ENCODE results near the gene PHF20. TPM values are rescaled to one million over a fixed set of nuclear protein-coding genes. Genes with fewer than 3 reads are reported as not detected.
"Not testable (repeated sequence)": the region's sequence is repeated elsewhere in the genome, so short reads cannot be mapped to it uniquely, and the experiment has no call there.

Gene PHF20
- polyA plus RNA-seq, 2 donors, result 13.0 to 15.8 TPM

DNA sequence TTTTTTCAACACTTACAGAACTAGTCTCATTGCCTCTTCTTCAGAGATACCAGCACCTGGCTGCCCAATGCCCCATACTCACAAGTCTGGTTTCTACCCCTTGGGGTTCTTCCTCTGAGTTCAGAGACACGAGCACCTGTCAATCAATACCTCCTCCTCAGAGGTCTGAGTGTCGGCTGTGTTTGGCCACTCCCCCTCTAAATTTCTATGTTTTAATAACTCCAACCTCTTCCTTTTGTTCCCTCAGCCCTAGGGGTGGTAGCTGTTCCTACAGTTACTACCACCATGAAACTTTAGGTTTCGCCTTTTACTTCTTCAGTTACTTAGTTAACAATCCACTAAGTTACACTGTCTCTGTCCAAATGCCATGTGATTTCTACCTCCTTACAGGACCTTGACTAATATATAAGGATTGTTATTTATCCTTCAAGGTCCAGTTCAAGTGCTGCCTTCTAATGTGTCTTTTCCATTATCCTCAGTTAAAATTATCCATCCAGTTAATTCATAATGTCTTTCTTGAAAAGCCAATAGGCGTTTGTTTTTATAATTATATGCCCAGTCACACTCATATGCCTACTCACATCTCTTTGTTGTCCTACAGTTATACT is 14.6 kb upstream of the PHF20 start:
- Histone ChIP-seq H3K9me3 (ENCODE audit: control insufficient read depth in 2 of 2, insufficient read depth in 1 of 2, low read depth in 1 of 2, low read length in 1 of 2) (no peaks in the 10 kb centered on the region), H3K4me1 (ENCODE audit: control insufficient read depth in 2 of 2, insufficient read depth in 2 of 2, low read length in 1 of 2) (no peaks in the 10 kb centered on the region), H3K27ac (ENCODE audit: low read depth in 2 of 2, low read length in 1 of 2) (no peak overlapping the region), H3K4me3 (ENCODE audit: low read depth in 1 of 2, low read length in 2 of 2) (no peak overlapping the region), H3K36me3 (ENCODE audit: control insufficient read depth in 2 of 2, insufficient read depth in 2 of 2, low read length in 1 of 2) (no peaks in the 10 kb centered on the region), H3K27me3 (ENCODE audit: control insufficient read depth in 1 of 2, insufficient read depth in 2 of 2, low read length in 2 of 2) (no peaks in the 10 kb centered on the region)
- 63 to 67% methylated on average over 4 of the region's 4 CpGs for WGBS, 2 donors

DNA sequence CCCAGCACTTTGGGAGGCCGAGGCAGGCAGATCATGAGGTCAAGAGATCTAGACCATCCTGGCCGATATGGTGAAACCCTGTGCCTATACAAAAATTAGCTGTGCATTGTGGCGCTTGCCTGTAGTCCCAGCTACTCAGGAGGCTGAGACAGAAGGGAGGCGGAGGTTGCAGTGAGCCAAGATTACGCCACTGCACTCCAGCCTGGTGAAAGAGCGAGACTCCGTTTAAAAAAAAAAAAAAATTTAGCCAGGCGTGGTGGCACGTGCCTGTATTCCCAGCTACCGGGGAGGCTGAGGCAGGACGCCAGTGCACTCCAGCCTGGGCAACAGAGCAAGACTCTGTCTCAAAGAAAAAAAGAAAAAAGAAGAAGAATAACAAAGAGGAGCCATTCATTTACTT is 10.3 kb upstream of the PHF20 start:
- WGBS, 2 donors, result 95% methylated on average over 11 of the region's 11 CpGs
- not testable (repeated sequence) for H3K4me1 ChIP-seq (ENCODE audit: control insufficient read depth in 2 of 2, insufficient read depth in 2 of 2, low read length in 1 of 2); H3K9me3 ChIP-seq (ENCODE audit: control insufficient read depth in 2 of 2, insufficient read depth in 1 of 2, low read depth in 1 of 2, low read length in 1 of 2); H3K27ac ChIP-seq (ENCODE audit: low read depth in 2 of 2, low read length in 1 of 2); H3K36me3 ChIP-seq (ENCODE audit: control insufficient read depth in 2 of 2, insufficient read depth in 2 of 2, low read length in 1 of 2); H3K27me3 ChIP-seq (ENCODE audit: control insufficient read depth in 1 of 2, insufficient read depth in 2 of 2, low read length in 2 of 2); H3K4me3 ChIP-seq (ENCODE audit: low read depth in 1 of 2, low read length in 2 of 2)

DNA sequence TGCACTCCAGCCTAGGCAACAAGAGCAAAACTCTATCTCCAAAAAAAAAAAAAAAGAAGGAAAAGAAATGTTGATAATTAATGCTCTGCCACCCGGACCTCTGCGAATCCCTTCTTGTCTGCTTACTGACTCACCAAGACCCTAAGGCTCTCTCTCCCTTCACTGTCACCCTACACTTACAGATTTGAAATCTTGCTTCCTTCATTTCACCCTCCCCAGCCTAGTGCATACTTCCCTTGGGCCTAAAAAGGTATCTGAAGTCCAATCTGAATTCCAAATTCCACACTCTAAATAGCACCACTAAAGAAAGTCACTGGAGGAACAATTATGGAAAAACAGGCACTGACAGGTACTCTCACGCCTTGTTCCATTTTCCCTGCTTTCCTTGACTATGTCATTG is 9.4 kb upstream of the PHF20 start:
- WGBS, 2 donors, result 47 to 61% methylated on average over 3 of the region's 3 CpGs
- no peaks in the 10 kb centered on the region for H3K4me1 ChIP-seq (ENCODE audit: control insufficient read depth in 2 of 2, insufficient read depth in 2 of 2, low read length in 1 of 2)
- no peak overlapping the region for H3K27ac ChIP-seq (ENCODE audit: low read depth in 2 of 2, low read length in 1 of 2)
- no peak overlapping the region for H3K4me3 ChIP-seq (ENCODE audit: low read depth in 1 of 2, low read length in 2 of 2)
- no peaks in the 10 kb centered on the region for H3K9me3 ChIP-seq (ENCODE audit: control insufficient read depth in 2 of 2, insufficient read depth in 1 of 2, low read depth in 1 of 2, low read length in 1 of 2)
- H3K36me3 ChIP-seq (ENCODE audit: control insufficient read depth in 2 of 2, insufficient read depth in 2 of 2, low read length in 1 of 2), result no peaks in the 10 kb centered on the region
- no peaks in the 10 kb centered on the region for H3K27me3 ChIP-seq (ENCODE audit: control insufficient read depth in 1 of 2, insufficient read depth in 2 of 2, low read length in 2 of 2)

DNA sequence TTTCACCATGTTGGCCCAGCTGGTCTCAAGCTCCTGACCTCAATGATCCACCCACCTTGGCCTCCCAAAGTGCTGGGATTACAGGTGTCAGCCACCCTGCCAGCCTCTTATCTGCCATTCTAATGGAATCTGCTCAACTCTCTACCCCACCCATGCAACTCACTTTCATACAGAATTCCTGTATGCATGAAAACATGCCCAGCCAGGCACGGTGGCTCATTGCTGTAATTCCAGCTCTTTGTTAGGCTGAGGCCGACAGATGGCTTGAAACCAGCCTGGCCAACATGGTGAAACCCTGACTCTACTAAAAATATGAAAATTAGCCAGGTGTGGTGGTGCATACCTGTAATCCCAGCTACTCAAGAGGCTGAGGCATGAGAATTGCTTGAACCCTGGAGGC is 6.9 kb upstream of the PHF20 start:
- not testable (repeated sequence) for H3K27me3 ChIP-seq (ENCODE audit: control insufficient read depth in 1 of 2, insufficient read depth in 2 of 2, low read length in 2 of 2); H3K9me3 ChIP-seq (ENCODE audit: control insufficient read depth in 2 of 2, insufficient read depth in 1 of 2, low read depth in 1 of 2, low read length in 1 of 2); H3K4me1 ChIP-seq (ENCODE audit: control insufficient read depth in 2 of 2, insufficient read depth in 2 of 2, low read length in 1 of 2); H3K4me3 ChIP-seq (ENCODE audit: low read depth in 1 of 2, low read length in 2 of 2); H3K36me3 ChIP-seq (ENCODE audit: control insufficient read depth in 2 of 2, insufficient read depth in 2 of 2, low read length in 1 of 2); H3K27ac ChIP-seq (ENCODE audit: low read depth in 2 of 2, low read length in 1 of 2)
- 57 to 69% methylated on average over 2 of the region's 2 CpGs for WGBS, 2 donors

DNA sequence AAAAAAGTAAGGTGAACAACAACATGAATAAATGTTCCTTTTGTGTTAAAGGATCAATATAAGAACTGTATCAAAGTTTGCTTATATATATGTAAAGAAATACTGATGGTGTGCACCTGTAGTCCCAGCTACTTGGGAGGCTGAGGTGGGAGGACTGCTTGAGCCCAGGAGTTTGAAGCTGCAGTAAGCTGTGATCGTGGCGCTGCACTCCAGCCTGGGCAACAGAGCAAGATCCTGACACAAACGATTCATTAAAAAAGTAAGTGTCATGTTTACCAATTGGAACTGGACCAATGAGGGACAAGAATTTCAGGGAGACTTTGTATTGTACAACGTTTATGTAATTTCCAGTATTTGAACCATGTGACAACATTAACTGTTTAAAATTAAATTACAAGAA is 5.0 kb upstream of the PHF20 start:
- Histone ChIP-seq H3K27me3 (ENCODE audit: control insufficient read depth in 1 of 2, insufficient read depth in 2 of 2, low read length in 2 of 2) (no peaks in the 10 kb centered on the region), H3K4me3 (ENCODE audit: low read depth in 1 of 2, low read length in 2 of 2) (no peak overlapping the region), H3K4me1 (ENCODE audit: control insufficient read depth in 2 of 2, insufficient read depth in 2 of 2, low read length in 1 of 2) (no peaks in the 10 kb centered on the region), H3K27ac (ENCODE audit: low read depth in 2 of 2, low read length in 1 of 2) (no peak overlapping the region), H3K9me3 (ENCODE audit: control insufficient read depth in 2 of 2, insufficient read depth in 1 of 2, low read depth in 1 of 2, low read length in 1 of 2) (no peaks in the 10 kb centered on the region), H3K36me3 (ENCODE audit: control insufficient read depth in 2 of 2, insufficient read depth in 2 of 2, low read length in 1 of 2) (no peaks in the 10 kb centered on the region)
- WGBS, 2 donors, result 58 to 68% methylated on average over 4 of the region's 4 CpGs

DNA sequence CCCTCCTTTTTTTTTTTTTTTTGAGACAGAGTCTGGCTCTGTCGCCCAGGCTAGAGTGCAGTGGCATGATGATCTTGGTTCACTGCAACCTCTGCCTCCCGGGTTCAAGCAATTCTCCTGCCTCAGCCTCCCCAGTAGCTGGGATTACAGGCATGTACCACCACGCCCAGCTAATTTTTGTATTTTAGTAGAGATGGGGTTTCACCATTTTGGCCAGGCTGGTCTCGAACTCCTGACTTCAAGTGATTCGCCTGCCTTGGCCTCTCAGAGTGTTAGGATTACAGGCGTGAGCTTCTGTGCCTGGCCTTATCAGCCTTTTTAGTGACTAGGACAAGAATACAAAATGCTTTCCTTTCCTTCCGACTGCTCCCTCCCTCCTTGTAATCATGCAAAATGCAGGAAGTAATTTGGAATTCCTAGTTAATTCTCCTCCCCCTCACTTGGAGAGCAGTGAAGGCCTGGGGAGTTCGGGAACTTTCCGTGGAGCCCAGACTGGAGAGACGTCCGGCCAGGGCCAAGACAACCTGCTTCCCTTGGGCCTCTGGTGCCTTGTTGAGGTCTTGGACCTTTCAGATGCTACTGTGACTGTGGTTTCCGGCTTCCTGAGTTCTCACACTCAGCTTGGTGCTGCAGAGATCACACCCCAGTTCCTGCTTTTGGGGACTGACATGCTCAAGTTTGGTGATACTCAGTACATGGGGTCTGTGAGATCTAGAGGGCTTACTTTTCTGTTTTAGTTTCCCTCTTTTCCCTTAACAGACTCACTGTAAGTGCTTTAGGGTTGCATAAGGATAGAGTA is 3.9 kb upstream of the PHF20 start:
- 50 to 58% methylated on average over 12 of the region's 12 CpGs for WGBS, 2 donors
- Histone ChIP-seq H3K9me3 (ENCODE audit: control insufficient read depth in 2 of 2, insufficient read depth in 1 of 2, low read depth in 1 of 2, low read length in 1 of 2) (no peaks in the 10 kb centered on the region), H3K4me3 (ENCODE audit: low read depth in 1 of 2, low read length in 2 of 2) (no peak overlapping the region), H3K36me3 (ENCODE audit: control insufficient read depth in 2 of 2, insufficient read depth in 2 of 2, low read length in 1 of 2) (no peaks in the 10 kb centered on the region), H3K27me3 (ENCODE audit: control insufficient read depth in 1 of 2, insufficient read depth in 2 of 2, low read length in 2 of 2) (no peaks in the 10 kb centered on the region), H3K27ac (ENCODE audit: low read depth in 2 of 2, low read length in 1 of 2) (peak overlapping the region; percentile 34 to 69), H3K4me1 (ENCODE audit: control insufficient read depth in 2 of 2, insufficient read depth in 2 of 2, low read length in 1 of 2) (no peaks in the 10 kb centered on the region)

DNA sequence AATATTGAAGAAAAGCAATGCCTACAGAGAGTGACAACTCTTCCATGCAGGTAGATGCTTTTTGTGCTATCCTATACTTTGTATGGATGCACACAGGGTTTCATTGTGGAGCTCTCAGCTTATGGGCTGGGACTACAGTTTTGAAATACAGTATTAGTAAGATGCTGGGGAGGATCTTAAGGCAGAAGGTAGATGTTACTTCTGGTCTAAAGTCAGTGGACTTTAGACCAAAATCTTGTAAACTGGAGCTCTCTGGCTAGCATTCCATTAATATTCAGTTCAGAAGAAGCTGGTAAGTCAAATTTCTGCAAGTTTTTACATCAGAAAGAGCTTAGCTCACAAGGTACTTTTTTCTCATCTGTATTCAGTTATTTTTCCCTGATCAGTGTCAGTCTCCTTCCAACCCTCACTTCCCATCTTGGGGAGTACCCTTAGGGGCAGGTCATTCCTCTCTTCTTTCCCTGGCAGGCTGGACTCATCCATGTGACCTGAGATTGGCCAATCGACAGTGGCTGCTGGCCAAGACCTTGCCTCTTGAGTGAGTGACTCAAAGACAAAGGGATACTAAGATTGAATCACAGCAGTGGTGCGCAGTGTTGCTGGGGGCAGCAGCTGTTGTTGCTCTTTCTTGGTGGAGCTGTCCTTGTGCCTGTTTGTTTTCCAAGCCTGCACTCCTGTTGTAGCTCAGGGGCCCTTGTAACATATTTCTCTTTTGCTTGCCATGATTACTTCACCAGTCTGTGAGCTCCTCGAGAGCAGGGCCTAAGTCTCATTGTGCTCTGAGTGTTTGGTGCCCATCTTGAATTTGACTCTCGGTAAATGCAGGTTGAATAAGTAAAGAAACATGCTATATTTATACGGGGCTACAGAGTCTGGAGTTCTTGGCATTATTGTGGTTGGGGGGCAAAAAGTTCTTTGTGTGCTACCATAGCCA is 2.8 kb upstream of the PHF20 start:
- no peaks in the 10 kb centered on the region for H3K36me3 ChIP-seq (ENCODE audit: control insufficient read depth in 2 of 2, insufficient read depth in 2 of 2, low read length in 1 of 2)
- 49 to 56% methylated on average over 5 of the region's 5 CpGs for WGBS, 2 donors
- H3K4me1 ChIP-seq (ENCODE audit: control insufficient read depth in 2 of 2, insufficient read depth in 2 of 2, low read length in 1 of 2), result peaks cover 0 to 3% of the 10 kb centered on the region in 2 donors
- no peak overlapping the region for H3K4me3 ChIP-seq (ENCODE audit: low read depth in 1 of 2, low read length in 2 of 2)
- H3K9me3 ChIP-seq (ENCODE audit: control insufficient read depth in 2 of 2, insufficient read depth in 1 of 2, low read depth in 1 of 2, low read length in 1 of 2), result no peaks in the 10 kb centered on the region
- peak overlapping the region; percentile 36 to 88 for H3K27ac ChIP-seq (ENCODE audit: low read depth in 2 of 2, low read length in 1 of 2)
- no peaks in the 10 kb centered on the region for H3K27me3 ChIP-seq (ENCODE audit: control insufficient read depth in 1 of 2, insufficient read depth in 2 of 2, low read length in 2 of 2)

DNA sequence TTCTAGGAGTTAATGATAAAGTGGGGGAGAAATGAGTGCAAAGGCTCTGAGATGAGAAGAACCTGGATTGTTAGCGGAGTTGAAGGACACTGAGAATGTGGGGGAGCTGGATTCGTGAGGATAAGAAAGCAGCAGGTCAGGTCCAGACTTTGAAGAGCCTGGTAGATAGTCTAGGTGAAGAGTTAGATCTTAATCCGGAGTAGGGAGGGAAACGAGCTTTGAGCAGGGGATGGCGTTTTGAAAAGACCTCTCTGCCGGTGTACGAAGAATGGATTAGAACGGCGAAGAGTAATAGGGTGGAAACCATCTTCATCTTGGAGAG is 487 bp upstream of the PHF20 start:
- H3K27ac ChIP-seq (ENCODE audit: low read depth in 2 of 2, low read length in 1 of 2), result peak overlapping the region; percentile 95
- no peak overlapping the region for H3K4me3 ChIP-seq (ENCODE audit: low read depth in 1 of 2, low read length in 2 of 2)
- H3K27me3 ChIP-seq (ENCODE audit: control insufficient read depth in 1 of 2, insufficient read depth in 2 of 2, low read length in 2 of 2), result no peaks in the 10 kb centered on the region
- peaks cover 0 to 4% of the 10 kb centered on the region in 2 donors for H3K36me3 ChIP-seq (ENCODE audit: control insufficient read depth in 2 of 2, insufficient read depth in 2 of 2, low read length in 1 of 2)
- H3K4me1 ChIP-seq (ENCODE audit: control insufficient read depth in 2 of 2, insufficient read depth in 2 of 2, low read length in 1 of 2), result peaks cover 0 to 3% of the 10 kb centered on the region in 2 donors
- 82 to 86% methylated on average over 9 of the region's 9 CpGs for WGBS, 2 donors
- H3K9me3 ChIP-seq (ENCODE audit: control insufficient read depth in 2 of 2, insufficient read depth in 1 of 2, low read depth in 1 of 2, low read length in 1 of 2), result no peaks in the 10 kb centered on the region

DNA sequence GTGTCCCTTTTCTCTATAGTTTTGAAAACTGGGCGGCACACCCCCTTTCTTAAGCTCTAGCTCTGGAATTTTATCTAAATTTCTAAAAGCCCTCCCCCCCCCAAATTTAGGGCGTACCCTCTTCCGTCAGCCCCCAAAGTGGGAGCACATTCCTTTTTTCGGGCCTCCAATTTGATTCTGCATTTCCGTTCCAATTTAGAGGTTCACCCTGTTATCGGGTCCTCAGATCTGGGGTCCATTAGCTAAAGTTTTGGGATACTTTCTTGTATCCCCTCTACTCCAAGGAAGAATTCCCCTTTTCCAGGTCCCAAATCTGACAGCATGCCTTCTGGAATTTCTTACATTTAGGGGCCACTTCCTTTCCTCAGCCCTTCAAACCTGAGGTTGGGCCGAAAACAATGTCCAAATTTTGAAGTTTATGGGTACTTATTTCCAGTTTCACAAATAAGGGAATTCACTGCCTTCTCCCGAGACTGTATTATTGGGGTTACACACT is 796 bp downstream of the PHF20 start:
- peaks cover 5 to 12% of the 10 kb centered on the region in 2 donors for H3K4me1 ChIP-seq (ENCODE audit: control insufficient read depth in 2 of 2, insufficient read depth in 2 of 2, low read length in 1 of 2)
- H3K9me3 ChIP-seq (ENCODE audit: control insufficient read depth in 2 of 2, insufficient read depth in 1 of 2, low read depth in 1 of 2, low read length in 1 of 2), result no peaks in the 10 kb centered on the region
- WGBS, 2 donors, result 9 to 10% methylated on average over 8 of the region's 8 CpGs
- H3K27me3 ChIP-seq (ENCODE audit: control insufficient read depth in 1 of 2, insufficient read depth in 2 of 2, low read length in 2 of 2), result no peaks in the 10 kb centered on the region
- H3K27ac ChIP-seq (ENCODE audit: low read depth in 2 of 2, low read length in 1 of 2), result peak overlapping the region; percentile 95
- H3K4me3 ChIP-seq (ENCODE audit: low read depth in 1 of 2, low read length in 2 of 2), result peak overlapping the region; percentile 65 to 84
- H3K36me3 ChIP-seq (ENCODE audit: control insufficient read depth in 2 of 2, insufficient read depth in 2 of 2, low read length in 1 of 2), result peaks cover 0 to 4% of the 10 kb centered on the region in 2 donors

All from esophagus (tissue), 2 donors.